MG63 (cell line): ENCODE results near the gene KAT6B. TPM values are rescaled to one million over a fixed set of nuclear protein-coding genes. Genes with fewer than 3 reads are reported as not detected.

ENCODE experiments used
- DNase-seq: peaks from one replicate; pipeline ENCODE4 v3.0.0-alpha.2; 2020
- H3K27me3 ChIP-seq: fragments of 250-450 bp; sonication (Bioruptor Pico); 2 replicates; pipeline ENCODE4 v1.5.1; 2020; ENCODE audit warnings: mild to moderate bottlenecking, moderate library complexity
- H3K36me3 ChIP-seq: fragments of 250-450 bp; sonication (Bioruptor Pico); 2 replicates; pipeline ENCODE4 v1.5.1; 2020; ENCODE audit warnings: mild to moderate bottlenecking, moderate library complexity
- H3K4me3 ChIP-seq: fragments of 250-450 bp; sonication (Bioruptor Pico); 2 replicates; pipeline ENCODE4 v1.5.1; 2020; ENCODE audit warnings: mild to moderate bottlenecking, moderate library complexity
- H3K9me3 ChIP-seq: fragments of 250-450 bp; sonication (Bioruptor Pico); 2 replicates; pipeline ENCODE4 v1.5.1; 2020; ENCODE audit warnings: mild to moderate bottlenecking, moderate library complexity
- total RNA-seq: library from RNA; depleted of rRNA; stranded (reverse); fragments of >200 nt; shearing (Covaris generic); gene quantifications from 2 replicates; pipeline ENCODE4 v1.2.3, GENCODE V29; 2014; ENCODE audit warnings: low replicate concordance

The KAT6B gene
- total RNA-seq, 1 experiment from 2014 or later, result 6.7 TPM

GRCh38 chr10:74992068-74992467 lies 165.7 kb downstream of the KAT6B start:
- DNase-seq, result no peak
- no peaks in the 10 kb centered on the region for H3K27me3 ChIP-seq
- peaks cover 14% of the 10 kb centered on the region for H3K36me3 ChIP-seq
- H3K4me3 ChIP-seq, result no peak overlapping the region
- H3K9me3 ChIP-seq, result no peaks in the 10 kb centered on the region

GRCh38 chr10:74993649-74994048 lies 167.2 kb downstream of the KAT6B start:
- no peak overlapping the region for H3K4me3 ChIP-seq
- H3K27me3 ChIP-seq, result no peaks in the 10 kb centered on the region
- DNase-seq, result no peak
- no peaks in the 10 kb centered on the region for H3K9me3 ChIP-seq
- peaks cover 14% of the 10 kb centered on the region for H3K36me3 ChIP-seq

DNA sequence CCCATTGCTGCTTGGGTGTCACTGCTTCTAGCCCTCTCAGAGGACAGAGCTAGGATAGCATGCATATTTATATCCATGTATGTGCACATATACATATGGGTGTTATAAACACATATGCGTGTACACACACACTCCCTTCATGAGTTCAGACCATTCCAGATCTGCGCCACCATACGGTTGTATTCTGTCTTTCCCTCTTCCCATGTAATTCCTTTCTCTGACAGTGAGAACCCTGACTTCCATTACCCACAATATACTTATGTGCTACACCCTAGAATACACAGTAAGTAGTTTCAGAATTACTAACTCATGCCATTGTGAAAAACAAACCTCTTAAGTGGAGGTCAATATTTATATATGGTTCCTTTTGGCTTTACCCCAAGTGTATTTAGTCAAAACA lies 168.5 kb downstream of the KAT6B start:
- Histone ChIP-seq H3K36me3 (peaks cover 10% of the 10 kb centered on the region), H3K9me3 (no peaks in the 10 kb centered on the region), H3K27me3 (no peaks in the 10 kb centered on the region), H3K4me3 (no peak overlapping the region)
- no peak for DNase-seq

- H3K9me3 ChIP-seq, result no peaks in the 10 kb centered on the region
- peaks cover 10% of the 10 kb centered on the region for H3K36me3 ChIP-seq
- H3K4me3 ChIP-seq, result no peak overlapping the region
- no peaks in the 10 kb centered on the region for H3K27me3 ChIP-seq
- no peak for DNase-seq
These were observed 169.4 kb downstream of the KAT6B start for GRCh38 chr10:74995806-74996205.

GRCh38 chr10:74997163-74997562 lies 170.8 kb downstream of the KAT6B start:
- Histone ChIP-seq H3K27me3 (no peaks in the 10 kb centered on the region), H3K36me3 (peaks cover 8% of the 10 kb centered on the region), H3K4me3 (no peak overlapping the region), H3K9me3 (no peaks in the 10 kb centered on the region)
- DNase-seq, result no peak

GRCh38 chr10:75000748-75001321 lies 174.4 kb downstream of the KAT6B start:
- Histone ChIP-seq H3K9me3 (no peaks in the 10 kb centered on the region), H3K4me3 (no peak overlapping the region), H3K27me3 (no peaks in the 10 kb centered on the region), H3K36me3 (no peaks in the 10 kb centered on the region; the same call in 1 of the 2 replicates)
- no peak for DNase-seq

GRCh38 chr10:75001715-75002350 lies 175.4 kb downstream of the KAT6B start:
- no peaks in the 10 kb centered on the region for H3K9me3 ChIP-seq
- no peaks in the 10 kb centered on the region; the same call in 1 of the 2 replicates for H3K36me3 ChIP-seq
- no peak for DNase-seq
- no peak overlapping the region for H3K4me3 ChIP-seq
- H3K27me3 ChIP-seq, result no peaks in the 10 kb centered on the region

GRCh38 chr10:75002351-75002725 lies 175.9 kb downstream of the KAT6B start:
- no peaks in the 10 kb centered on the region for H3K9me3 ChIP-seq
- no peak for DNase-seq
- no peaks in the 10 kb centered on the region; the same call in 1 of the 2 replicates for H3K36me3 ChIP-seq
- no peaks in the 10 kb centered on the region for H3K27me3 ChIP-seq
- no peak overlapping the region for H3K4me3 ChIP-seq

DNA sequence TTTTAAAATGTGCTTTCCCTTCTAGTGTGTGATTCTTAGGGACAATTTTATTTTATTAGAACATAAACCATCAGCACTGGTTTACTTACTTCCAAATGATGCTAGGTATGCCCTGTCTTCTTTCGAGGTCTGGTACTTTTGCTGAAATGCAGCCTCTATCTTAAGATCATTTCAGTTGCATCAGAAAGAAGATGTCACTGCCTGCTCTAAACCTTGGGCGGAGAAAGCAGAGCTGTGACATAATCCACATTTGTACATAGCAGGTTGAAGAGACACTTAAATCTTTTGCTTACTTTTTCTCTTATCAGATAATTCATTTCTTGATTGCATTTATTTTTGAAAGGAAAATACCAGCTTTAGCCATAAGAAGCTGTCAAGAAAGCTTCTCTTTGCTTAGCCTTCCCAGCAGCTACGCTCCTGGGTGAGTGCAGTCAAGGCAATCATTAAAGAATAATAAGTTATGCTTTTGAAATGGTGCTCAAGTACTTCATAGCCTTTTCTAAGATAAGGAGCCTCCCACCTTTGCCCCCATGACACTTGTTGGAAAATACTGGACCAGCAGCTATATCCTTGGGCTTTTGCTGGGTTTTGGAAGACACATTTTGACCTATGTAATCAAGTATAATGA lies 176.7 kb downstream of the KAT6B start:
- DNase-seq, result no peak
- Histone ChIP-seq H3K9me3 (no peaks in the 10 kb centered on the region), H3K27me3 (no peaks in the 10 kb centered on the region), H3K36me3 (no peaks in the 10 kb centered on the region; the same call in 1 of the 2 replicates), H3K4me3 (no peak overlapping the region)

DNA sequence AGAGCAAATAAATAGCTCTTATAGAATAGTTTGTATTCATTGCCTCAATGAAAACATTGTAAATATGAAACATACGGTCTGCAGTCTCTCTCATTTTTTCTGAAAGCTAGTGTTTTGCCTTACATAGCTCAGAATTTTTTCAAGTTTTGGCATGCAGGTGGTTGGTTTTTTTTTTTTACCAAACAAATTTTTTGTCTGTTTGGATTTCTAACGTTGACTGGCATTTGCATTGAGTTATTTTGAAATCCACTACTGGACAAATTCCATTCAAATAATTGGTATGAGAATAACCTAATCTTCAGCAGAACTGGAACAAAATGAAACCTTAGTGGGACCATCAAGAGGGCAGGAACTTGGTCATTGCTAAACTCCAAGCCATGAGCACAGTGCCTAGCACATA lies 177.5 kb downstream of the KAT6B start:
- Histone ChIP-seq H3K27me3 (no peaks in the 10 kb centered on the region), H3K9me3 (no peaks in the 10 kb centered on the region), H3K36me3 (no peaks in the 10 kb centered on the region; the same call in 1 of the 2 replicates), H3K4me3 (no peak overlapping the region)
- DNase-seq, result no peak

DNA sequence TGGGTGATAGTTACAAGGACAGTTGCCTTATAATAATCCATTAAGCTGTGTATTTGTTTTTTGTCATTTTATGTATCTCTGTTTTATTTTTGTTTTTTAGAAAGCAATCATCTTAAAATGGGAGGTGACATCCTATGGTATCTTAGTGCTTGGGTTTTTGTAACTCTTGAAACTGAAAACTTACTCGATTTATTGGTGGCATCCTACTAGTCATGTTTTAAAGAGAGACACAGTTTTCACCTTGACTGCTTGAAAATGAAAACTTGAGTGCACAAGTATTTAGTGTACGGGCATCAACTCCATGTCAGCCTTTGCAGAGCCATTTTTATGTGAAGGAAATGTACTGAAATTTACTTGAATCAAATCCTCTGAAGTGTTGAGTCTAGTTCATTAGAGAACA lies 181.2 kb downstream of the KAT6B start:
- Histone ChIP-seq H3K4me3 (no peak overlapping the region), H3K9me3 (no peaks in the 10 kb centered on the region), H3K36me3 (no peaks in the 10 kb centered on the region), H3K27me3 (no peaks in the 10 kb centered on the region)
- no peak for DNase-seq

GRCh38 chr10:75008952-75009351 lies 182.6 kb downstream of the KAT6B start:
- Histone ChIP-seq H3K9me3 (no peaks in the 10 kb centered on the region), H3K27me3 (no peaks in the 10 kb centered on the region), H3K4me3 (no peak overlapping the region), H3K36me3 (no peaks in the 10 kb centered on the region)
- no peak for DNase-seq

GRCh38 chr10:75009426-75009825 lies 183.0 kb downstream of the KAT6B start:
- Histone ChIP-seq H3K9me3 (no peaks in the 10 kb centered on the region), H3K36me3 (no peaks in the 10 kb centered on the region), H3K27me3 (no peaks in the 10 kb centered on the region), H3K4me3 (no peak overlapping the region)
- no peak for DNase-seq

DNA sequence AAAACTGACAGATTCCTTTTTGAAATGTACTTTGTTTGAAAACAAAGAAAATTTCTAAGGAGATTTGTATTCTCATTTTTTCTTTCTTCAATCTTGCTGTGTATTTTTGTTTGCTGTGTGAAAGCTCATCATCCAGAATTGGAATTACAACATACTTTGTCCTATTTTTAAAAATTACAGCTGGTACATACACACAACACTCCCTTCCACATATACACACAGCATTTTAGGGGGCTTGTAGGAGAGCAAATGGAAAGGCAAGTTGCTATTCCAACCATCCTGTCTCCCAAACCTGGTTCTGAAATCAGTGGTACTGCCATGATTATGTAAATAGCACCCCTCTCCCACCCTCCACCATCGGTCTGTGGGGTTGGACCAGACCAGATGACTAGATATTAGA lies 184.0 kb downstream of the KAT6B start:
- no peaks in the 10 kb centered on the region for H3K9me3 ChIP-seq
- no peak overlapping the region for H3K4me3 ChIP-seq
- no peaks in the 10 kb centered on the region for H3K27me3 ChIP-seq
- no peak for DNase-seq
- H3K36me3 ChIP-seq, result no peaks in the 10 kb centered on the region

DNA sequence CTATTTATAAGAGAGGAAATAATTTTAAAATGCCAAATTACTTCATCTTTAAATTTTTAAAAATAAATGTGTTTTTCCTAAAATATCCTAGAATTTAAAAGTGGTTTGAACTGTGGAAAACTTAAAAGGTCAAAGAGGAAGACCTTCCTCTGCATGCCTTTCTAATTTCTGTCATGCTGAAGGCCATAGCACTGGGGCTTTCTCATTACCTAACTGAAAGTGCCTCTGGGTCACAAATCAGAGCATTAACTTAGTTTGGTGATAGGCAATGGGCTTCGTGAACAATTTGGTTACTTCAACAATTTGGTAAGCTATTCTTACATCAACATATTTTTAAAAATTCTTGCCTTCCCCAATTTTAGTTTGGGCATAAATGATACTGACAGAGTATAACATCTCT lies 184.8 kb downstream of the KAT6B start:
- Histone ChIP-seq H3K27me3 (no peaks in the 10 kb centered on the region), H3K36me3 (no peaks in the 10 kb centered on the region), H3K9me3 (no peaks in the 10 kb centered on the region), H3K4me3 (no peak overlapping the region)
- DNase-seq, result no peak

GRCh38 chr10:75012471-75012870 lies 186.1 kb downstream of the KAT6B start:
- no peaks in the 10 kb centered on the region for H3K27me3 ChIP-seq
- H3K36me3 ChIP-seq, result no peaks in the 10 kb centered on the region
- no peaks in the 10 kb centered on the region for H3K9me3 ChIP-seq
- H3K4me3 ChIP-seq, result no peak overlapping the region
- no peak for DNase-seq

- Histone ChIP-seq H3K36me3 (no peaks in the 10 kb centered on the region), H3K9me3 (no peaks in the 10 kb centered on the region), H3K27me3 (no peaks in the 10 kb centered on the region), H3K4me3 (no peak overlapping the region)
- DNase-seq, result no peak
These were observed 186.6 kb downstream of the KAT6B start for GRCh38 chr10:75013007-75013406.

DNA sequence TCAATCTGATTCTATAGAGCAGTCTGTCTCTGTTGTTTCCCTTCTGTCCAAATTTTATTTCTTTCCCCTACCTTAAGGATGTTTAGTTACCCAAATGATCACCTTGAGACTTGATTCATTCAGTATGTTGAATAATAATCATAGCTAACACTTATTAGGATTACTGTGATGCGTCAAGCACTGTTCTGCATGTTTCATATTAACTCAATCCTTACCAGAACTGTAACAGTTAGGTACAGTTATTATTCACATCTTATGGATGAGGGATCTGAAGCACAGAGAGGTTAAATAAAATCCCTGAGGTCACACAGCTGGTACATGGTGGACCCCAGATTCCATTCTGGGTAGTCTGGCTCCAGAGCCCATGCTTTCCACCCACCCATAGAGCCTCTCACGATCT lies 187.1 kb downstream of the KAT6B start:
- Histone ChIP-seq H3K36me3 (no peaks in the 10 kb centered on the region), H3K4me3 (no peak overlapping the region), H3K27me3 (no peaks in the 10 kb centered on the region), H3K9me3 (no peaks in the 10 kb centered on the region)
- DNase-seq, result no peak
